Panc1 (cell line): ENCODE data around the gene HOXA7. TPM values are rescaled to one million over a fixed set of nuclear protein-coding genes. Genes with fewer than 3 reads are reported as not detected.
A peak's percentile ranks its signal among the peaks of the same experiment; 100 is the strongest.

Experiments used
- ATAC-seq: fragments of 200-7000 bp; cut with Tn5 transposase; 2 replicates; pipeline ENCODE4 v1.9.1; 2020; ENCODE audit warnings: mild to moderate bottlenecking, moderate library complexity
- BruUV-seq: library from RNA; stranded (reverse); fragments of 400-500 nt; replicated peaks from 2 replicates; lab custom pipeline; 2021; lab: Mats Ljungman, UMichigan
- CTCF ChIA-PET: fragments of 300-600 bp; sonication (Branson Sonifier 250); formaldehyde crosslinking; loops from one replicate; lab custom pipeline; 2022; ENCODE audit warnings: antibody characterized with exemption; lab: Charles Lee
- POLR2A ChIA-PET: fragments of 300-600 bp; sonication (Branson Sonifier 250); formaldehyde crosslinking; loops from one replicate; lab custom pipeline; 2022; ENCODE audit warnings: antibody characterized with exemption; lab: Charles Lee
- DNase-seq: peaks from one replicate; pipeline ENCODE4 v3.0.0-alpha.2; 2010; ENCODE audit warnings: low read depth, low spot score
- H3K27ac ChIP-seq: 2 replicates; pipeline ENCODE4 v1.5.1; 2011; ENCODE audit warnings: mild to moderate bottlenecking, low read length, inconsistent platforms
- H3K27me3 ChIP-seq: fragments of 200-500 bp; sonication (Bioruptor generic); 2 replicates; pipeline ENCODE4 v1.6.0; 2014; ENCODE audit warnings: low read length, inconsistent platforms; ENCODE audit not compliant: control insufficient read depth, insufficient read depth
- H3K36me3 ChIP-seq: fragments of 200-500 bp; sonication (Bioruptor generic); 2 replicates; pipeline ENCODE4 v1.5.1; 2014; ENCODE audit warnings: inconsistent platforms, mild to moderate bottlenecking, low read length, moderate library complexity; ENCODE audit not compliant: control insufficient read depth, insufficient read depth
- H3K4me1 ChIP-seq: 2 replicates; pipeline ENCODE4 v1.5.1; 2011; ENCODE audit warnings: inconsistent platforms, mild to moderate bottlenecking, low read length, moderate library complexity; ENCODE audit not compliant: control insufficient read depth, insufficient read depth
- H3K4me3 ChIP-seq, 2 experiments: 2 replicates each; pipeline ENCODE4 v1.5.1; 2011 to 2012; ENCODE audit warnings: low read depth in 2 of 2, low read length in 2 of 2, mild to moderate bottlenecking in 2 of 2, inconsistent platforms in 1 of 2, moderate library complexity in 1 of 2
- H3K9me3 ChIP-seq: fragments of 200-500 bp; sonication (Bioruptor generic); 2 replicates; pipeline ENCODE4 v1.5.1; 2014; ENCODE audit warnings: low read depth, mild to moderate bottlenecking, inconsistent platforms, low read length, moderate library complexity; ENCODE audit not compliant: control insufficient read depth, insufficient read depth
- CTCF ChIP-seq: fragments of 450-650 bp; IDR thresholded peaks from 2 replicates; pipeline ENCODE4 v1.5.1; 2017; ENCODE audit warnings: mild to moderate bottlenecking
- POLR2AphosphoS5 ChIP-seq: IDR thresholded peaks from 2 replicates; pipeline ENCODE4 v1.6.1; 2012; ENCODE audit warnings: mild to moderate bottlenecking, low read depth, low read length, moderate library complexity
- SIN3A ChIP-seq: IDR thresholded peaks from 2 replicates; pipeline ENCODE4 v1.6.1; 2012; ENCODE audit warnings: low read depth, mild to moderate bottlenecking, low read length, moderate library complexity, borderline replicate concordance; ENCODE audit not compliant: insufficient read depth
- TCF7L2 ChIP-seq: IDR thresholded peaks from 2 replicates; pipeline ENCODE4 v1.6.1; 2011; ENCODE audit warnings: mild to moderate bottlenecking, low read depth, low read length, inconsistent platforms
- in situ Hi-C: cut with HindIII; loops from 2 replicates; pipeline ENCODE4 v1.10.0; 2016; ENCODE audit warnings: low sequenced_read_pairs, low pct_unique_long_range_greater_than_20kb
- intact Hi-C: fragments of 100-400 bp; cut with micrococcal nuclease; formaldehyde crosslinking; loops from one replicate; pipeline ENCODE4 v1.10.0; 2022; ENCODE audit not compliant: unreplicated experiment
- total RNA-seq: library from RNA; stranded (reverse); gene quantifications from one replicate; pipeline ENCODE4 v1.2.1, GENCODE V29; 2021; ENCODE audit not compliant: unreplicated experiment
- TF ChIP-seq, protein P1 (sequence below), 2 experiments: IDR thresholded peaks; 2 replicates each; pipeline ENCODE4 v1.6.1; 2011 to 2012; ENCODE audit warnings: low read depth in 2 of 2, control low read depth in 1 of 2, low read length in 1 of 2, mild to moderate bottlenecking in 1 of 2, moderate library complexity in 1 of 2; ENCODE audit not compliant: insufficient read depth in 1 of 2

Gene HOXA7
- total RNA-seq, 1 experiment from 2014 or later: not detected

GRCh38 chr7:27106181-27106900 lies 50.1 kb downstream of the HOXA7 start:
- CTCF ChIA-PET: no interaction called here
- in situ Hi-C loops: no loop called here
- no peak for ATAC-seq
- no TSS peak for BruUV-seq
- Histone ChIP-seq H3K27ac (peak overlapping the region; percentile 85), H3K4me3 (no peak overlapping the region), H3K9me3 (no peaks in the 10 kb centered on the region), H3K4me1 (peaks cover 74% of the 10 kb centered on the region), H3K36me3 (0 out of 2 replicates have a peak, but pooled peaks cover 2% of the 10 kb centered on the region), H3K27me3 (no peaks in the 10 kb centered on the region)
- intact Hi-C loops: no loop called here
- DNase-seq: no peak
- TF ChIP-seq TCF7L2 (no peak), POLR2AphosphoS5 (0 out of 2 replicates have a peak, but pooled peaks have one; percentile 16)
- POLR2A ChIA-PET: no interaction called here

DNA sequence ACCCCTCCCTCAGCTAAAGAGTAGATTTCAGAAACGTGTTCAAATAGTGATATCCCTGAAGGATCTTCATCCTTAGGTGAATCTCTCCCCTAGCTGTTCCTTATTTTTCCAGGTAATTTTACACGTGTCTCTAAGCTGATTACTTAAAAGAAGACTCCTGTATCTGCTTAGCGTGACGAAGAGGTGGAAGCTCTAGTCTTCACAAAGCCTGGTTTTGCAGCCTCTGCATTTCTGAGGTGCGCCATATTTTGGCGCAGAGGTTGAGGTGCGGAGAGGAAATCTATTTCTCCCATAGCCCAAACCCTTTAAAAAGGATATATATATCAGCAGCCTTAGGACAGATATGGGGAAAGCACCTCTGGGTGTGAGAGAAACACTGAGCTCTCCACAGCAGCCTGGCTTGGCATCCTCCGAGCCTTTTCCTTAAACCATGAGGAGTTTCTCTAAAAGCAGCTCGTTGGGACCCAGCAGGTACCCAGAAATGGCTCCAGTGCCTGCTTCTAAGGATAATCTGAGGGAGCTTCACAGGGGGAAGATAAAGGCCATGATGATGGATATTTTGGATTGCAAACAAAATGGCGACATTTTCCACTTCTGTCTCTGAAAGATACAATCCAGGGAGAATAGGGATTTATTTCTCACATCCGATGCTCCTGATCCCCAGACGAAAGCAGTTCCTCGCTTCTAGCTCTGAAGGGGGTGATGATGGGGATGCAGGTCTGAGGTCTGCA lies 51.0 kb downstream of the HOXA7 start:
- ATAC-seq (no peak), DNase-seq (no peak)
- H3K27ac ChIP-seq: peak overlapping the region; percentile 85
- no peak overlapping the region for H3K4me3 ChIP-seq
- ChIA-PET POLR2A (interaction anchor here (0.8 kb wide), 1 partner anchor 227 kb away, joined by 11 read pairs; no protein-coding TSS in a partner anchor), CTCF (no interaction called here)
- H3K36me3 ChIP-seq: 0 out of 2 replicates have a peak, but pooled peaks cover 2% of the 10 kb centered on the region
- BruUV-seq: no TSS peak
- TF ChIP-seq, protein P1, sequence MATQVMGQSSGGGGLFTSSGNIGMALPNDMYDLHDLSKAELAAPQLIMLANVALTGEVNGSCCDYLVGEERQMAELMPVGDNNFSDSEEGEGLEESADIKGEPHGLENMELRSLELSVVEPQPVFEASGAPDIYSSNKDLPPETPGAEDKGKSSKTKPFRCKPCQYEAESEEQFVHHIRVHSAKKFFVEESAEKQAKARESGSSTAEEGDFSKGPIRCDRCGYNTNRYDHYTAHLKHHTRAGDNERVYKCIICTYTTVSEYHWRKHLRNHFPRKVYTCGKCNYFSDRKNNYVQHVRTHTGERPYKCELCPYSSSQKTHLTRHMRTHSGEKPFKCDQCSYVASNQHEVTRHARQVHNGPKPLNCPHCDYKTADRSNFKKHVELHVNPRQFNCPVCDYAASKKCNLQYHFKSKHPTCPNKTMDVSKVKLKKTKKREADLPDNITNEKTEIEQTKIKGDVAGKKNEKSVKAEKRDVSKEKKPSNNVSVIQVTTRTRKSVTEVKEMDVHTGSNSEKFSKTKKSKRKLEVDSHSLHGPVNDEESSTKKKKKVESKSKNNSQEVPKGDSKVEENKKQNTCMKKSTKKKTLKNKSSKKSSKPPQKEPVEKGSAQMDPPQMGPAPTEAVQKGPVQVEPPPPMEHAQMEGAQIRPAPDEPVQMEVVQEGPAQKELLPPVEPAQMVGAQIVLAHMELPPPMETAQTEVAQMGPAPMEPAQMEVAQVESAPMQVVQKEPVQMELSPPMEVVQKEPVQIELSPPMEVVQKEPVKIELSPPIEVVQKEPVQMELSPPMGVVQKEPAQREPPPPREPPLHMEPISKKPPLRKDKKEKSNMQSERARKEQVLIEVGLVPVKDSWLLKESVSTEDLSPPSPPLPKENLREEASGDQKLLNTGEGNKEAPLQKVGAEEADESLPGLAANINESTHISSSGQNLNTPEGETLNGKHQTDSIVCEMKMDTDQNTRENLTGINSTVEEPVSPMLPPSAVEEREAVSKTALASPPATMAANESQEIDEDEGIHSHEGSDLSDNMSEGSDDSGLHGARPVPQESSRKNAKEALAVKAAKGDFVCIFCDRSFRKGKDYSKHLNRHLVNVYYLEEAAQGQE (IDR thresholded peaks at IDR 0.05; ENCODE audit: insufficient read depth in 1 of 2, low read depth in 2 of 2, low read length in 1 of 2): no peak
- TF ChIP-seq CTCF: no peak
- TF ChIP-seq SIN3A: no peak
- no peak for TF ChIP-seq TCF7L2
- TF ChIP-seq POLR2AphosphoS5: no peak
- H3K9me3 ChIP-seq: no peaks in the 10 kb centered on the region
- in situ Hi-C loops (no loop called here), intact Hi-C loops (no loop called here)
- H3K4me1 ChIP-seq: peaks cover 74% of the 10 kb centered on the region
- no peaks in the 10 kb centered on the region for H3K27me3 ChIP-seq
